ENCODE data around the gene ZNF438.

ZNF438 gene

DNA sequence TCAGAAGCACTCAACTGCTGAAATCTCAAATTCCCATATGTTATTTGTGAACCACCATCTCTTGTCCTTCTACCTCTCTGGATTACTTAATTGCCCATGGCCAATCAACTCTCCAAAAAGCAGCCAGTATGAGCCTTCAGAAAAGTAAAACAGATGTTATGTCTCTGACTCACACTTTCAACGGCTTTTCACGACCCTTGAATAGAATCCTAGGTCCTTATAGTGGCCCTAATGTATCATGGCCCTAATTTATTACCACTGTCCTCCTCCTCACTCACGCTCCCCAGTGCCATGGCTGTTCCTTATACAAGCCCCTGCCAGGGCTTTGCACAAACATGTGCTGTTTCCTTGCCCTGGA, 20.0 kb downstream of the ZNF438 start:
- peak in 1 of 3 experiments; percentile 38 for DNase-seq

GRCh38 chr10:31011017-31011664, 20.5 kb downstream of the ZNF438 start:
- DNase-seq = peak in 1 of 3 experiments; percentile 3

- DNase-seq = no peak
These were observed 21.6 kb downstream of the ZNF438 start for GRCh38 chr10:31010062-31010461.

GRCh38 chr10:31005895-31006294, 25.8 kb downstream of the ZNF438 start:
- DNase-seq = no peak

DNA sequence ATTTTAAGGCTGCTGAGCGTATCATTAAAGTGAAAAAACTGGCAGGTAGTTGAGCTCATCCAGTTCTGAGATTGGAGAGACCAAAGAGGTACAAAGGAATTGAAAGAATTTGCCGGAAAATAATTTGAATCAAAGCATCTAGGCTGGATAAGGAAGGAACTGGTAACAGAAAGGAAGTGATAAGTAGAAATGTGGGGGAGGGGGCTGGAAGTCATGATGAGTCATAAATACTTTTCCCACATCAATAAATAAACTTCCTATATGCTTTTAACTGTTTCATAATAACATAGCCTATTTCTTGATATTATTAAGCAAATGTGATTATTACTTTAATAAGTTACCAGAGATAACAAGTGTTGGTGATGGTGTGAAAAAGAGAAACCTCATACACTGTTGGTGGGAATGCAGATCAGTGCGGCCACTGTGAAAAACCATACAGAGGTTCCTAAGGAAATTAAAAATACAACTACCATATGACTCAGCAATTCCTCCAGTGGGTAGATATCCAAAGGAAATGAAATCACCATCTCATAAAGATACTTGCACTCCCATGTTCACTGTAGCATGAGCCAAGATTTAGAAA, 27.0 kb downstream of the ZNF438 start:
- DNase-seq = no peak

DNA sequence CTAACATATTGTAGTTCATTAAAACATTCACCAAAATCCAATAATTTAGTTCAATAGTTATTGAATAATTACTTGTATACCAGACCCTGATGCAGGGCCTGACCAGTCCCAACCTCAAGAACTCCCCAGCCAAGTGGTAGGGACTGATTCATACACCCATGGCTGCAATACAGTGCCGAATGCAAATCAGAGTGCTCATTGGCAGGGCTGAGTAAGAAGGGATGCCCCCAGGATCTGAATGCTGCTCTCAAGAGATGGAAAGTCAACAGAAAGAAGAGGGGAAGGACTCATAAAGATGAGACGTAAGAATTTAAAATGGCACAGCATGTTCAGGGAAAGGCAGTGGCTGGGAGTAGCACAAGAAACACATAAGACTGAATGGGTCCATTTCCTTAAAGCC, 29.9 kb downstream of the ZNF438 start:
- no peak for DNase-seq

DNA sequence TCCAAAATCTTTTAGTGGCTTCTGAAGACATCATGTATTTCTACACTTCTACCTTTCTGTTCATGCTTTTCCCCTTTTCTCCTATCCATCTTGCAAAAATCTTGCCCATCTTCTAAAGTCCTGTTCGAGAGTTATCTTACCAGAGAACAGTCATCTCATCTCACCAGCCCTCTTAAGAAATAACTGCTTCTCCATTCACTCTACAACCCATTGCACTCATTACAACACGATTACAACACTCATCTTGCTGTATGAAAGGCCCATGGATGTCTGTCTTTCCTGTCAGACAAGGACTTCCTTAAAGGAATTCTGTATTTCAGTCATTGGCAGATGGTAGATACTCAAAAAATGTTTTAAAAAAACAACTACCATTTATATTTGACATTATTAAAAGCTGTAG, 30.8 kb downstream of the ZNF438 start:
- no peak for DNase-seq

DNA sequence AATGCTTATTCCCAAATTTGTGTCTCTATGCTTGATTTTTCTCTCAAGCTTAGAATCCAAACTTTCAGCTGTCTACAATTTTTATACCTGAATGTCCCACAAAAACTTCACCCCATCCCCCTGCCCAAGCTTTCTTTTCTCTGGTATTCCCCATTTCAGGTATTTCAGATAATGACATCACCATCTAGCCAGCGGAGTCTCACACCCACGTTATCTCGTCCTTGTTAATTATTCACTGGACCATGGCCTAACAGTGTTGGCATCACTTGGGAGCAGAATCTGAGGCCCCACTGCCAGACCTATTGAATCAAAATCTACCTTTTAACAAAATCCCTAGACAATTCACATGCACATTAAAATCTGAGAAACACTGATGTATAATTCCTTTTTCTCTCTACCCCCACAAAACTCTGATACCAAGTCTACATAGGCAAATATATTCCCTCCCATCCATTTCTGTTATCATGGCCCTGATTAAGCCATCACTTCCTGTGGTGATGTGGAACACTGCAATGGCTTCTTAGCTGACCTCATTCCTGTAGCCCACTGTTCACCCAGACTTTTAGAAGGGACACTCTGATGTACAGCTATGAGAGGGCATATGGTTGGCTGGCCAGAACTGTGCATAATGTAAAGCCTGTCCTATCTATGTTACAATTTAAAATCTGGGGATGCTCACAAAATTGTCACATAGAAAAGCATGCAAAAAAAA, 31.4 kb downstream of the ZNF438 start:
- DNase-seq = no peak

DNA sequence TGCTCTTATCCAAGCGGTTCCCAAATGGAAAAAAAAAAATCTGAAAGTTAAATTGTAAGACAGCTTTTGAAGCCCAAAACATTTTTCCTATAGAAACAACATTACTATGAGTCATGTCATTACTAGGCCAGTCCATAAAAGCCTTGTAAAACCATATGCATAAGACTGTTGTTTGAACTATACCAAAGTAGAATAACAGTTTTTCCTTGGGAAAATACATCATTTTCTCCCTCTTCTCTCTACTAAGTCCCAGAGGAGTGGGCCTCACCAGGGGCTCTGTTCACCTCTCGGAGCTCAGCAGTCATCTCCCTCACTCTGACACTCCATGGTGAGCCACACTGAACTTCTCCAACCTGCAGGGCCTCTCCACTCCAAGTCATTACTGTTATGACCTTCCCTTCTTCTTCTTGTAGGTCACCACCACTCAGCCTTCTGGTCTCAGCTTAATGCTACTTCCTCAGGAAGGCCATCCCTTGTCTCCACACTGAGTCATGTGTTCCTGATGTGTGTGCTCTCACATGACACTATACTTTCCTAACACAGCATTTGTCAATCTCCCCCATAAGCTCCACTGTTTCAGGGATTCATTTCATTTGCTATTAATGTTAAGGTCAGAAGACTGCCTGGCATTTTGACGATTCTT, 32.5 kb downstream of the ZNF438 start:
- no peak for DNase-seq

- no peak for DNase-seq
These were observed 34.0 kb downstream of the ZNF438 start for GRCh38 chr10:30997536-30998235.

GRCh38 chr10:30996481-30997005, 35.1 kb downstream of the ZNF438 start:
- no peak for DNase-seq

DNA sequence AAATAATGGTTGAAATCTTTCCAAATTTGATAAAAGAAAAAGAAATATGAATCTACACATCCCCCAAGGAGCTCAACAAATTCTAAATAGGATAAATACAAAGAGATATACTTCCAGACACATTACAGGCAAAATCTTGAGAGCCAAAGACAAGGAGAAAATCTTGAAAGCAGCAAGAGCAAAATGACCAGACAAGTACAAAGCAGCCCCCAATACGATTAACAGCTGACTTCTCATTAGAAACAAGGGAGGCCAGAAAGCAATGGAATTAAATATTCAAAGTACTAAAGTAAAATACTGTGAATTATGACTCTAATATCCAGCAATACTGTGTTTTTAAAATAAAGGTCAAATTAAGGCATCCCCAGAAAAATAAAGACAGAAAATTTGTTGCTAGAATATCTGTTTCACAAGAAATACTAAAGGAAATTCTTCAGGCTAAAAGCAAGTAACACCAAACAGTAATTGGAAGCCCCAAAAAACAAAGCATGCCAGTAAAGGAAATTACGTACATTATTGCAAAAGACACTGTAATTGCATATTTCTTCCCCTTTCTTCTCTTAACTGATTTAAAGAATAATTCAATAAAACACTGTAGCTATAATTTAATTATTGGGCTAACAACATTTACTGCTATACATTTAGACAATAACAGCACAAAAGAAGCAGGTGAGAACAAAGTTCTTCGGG, 36.4 kb downstream of the ZNF438 start:
- no peak for DNase-seq

- DNase-seq = no peak
These were observed 38.5 kb downstream of the ZNF438 start for GRCh38 chr10:30993155-30993554.

DNA sequence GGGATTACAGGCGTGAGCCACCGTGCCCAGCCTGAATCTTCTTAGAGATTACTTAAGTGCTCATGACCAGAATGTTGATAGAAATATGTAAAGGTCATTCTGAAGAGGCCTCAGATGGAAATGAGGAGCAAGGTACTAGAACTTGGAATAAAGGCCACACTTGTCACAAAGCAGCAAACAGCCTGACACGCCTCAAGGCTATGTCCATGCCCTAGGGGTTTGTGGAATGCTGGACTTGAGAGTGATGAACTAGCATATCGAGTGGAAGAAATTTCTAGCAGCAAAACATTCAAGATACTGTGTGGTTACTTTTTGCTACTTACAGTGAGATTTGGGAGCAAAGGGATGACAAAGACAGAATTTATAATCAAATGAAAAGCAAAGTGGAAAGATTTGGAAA, 39.0 kb downstream of the ZNF438 start:
- no peak for DNase-seq

DNA sequence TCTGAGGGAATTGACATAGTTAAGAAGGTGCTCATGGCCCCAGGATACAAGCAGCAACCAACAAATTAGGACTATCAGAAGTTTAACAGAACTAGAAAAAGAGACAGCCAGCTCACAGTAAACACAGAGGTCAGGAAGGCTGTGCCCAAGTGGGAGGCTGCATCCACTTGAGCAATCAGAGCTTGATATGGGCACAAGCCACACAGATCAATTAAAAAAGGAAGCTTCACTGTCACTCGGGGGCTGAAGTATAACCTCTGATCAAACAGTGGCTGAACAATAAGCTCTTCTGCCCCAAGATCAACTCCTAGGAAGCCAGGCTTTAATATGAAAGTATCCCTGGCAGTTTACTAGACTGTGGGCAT, 40.0 kb downstream of the ZNF438 start:
- DNase-seq = no peak

- DNase-seq = no peak
These were observed 40.6 kb downstream of the ZNF438 start for GRCh38 chr10:30990971-30991646.

DNA sequence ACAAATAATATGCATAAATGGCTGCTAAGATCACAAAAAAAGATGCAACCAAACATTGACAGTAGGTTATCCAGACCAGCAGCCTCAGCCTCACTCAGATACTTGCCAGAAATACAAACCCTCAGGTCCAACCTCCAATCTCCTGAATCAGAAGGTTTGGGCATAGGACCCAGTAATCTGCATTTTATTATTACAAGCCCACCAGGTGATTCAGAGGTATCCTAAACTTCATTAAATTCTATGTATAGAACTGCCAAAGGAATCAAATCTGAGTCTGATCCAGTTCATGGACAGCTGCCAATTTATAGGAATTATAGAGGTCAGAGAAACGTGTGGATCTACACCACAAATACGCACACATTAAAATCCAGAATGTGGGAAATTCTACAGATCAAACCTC, 41.3 kb downstream of the ZNF438 start:
- no peak for DNase-seq

DNA sequence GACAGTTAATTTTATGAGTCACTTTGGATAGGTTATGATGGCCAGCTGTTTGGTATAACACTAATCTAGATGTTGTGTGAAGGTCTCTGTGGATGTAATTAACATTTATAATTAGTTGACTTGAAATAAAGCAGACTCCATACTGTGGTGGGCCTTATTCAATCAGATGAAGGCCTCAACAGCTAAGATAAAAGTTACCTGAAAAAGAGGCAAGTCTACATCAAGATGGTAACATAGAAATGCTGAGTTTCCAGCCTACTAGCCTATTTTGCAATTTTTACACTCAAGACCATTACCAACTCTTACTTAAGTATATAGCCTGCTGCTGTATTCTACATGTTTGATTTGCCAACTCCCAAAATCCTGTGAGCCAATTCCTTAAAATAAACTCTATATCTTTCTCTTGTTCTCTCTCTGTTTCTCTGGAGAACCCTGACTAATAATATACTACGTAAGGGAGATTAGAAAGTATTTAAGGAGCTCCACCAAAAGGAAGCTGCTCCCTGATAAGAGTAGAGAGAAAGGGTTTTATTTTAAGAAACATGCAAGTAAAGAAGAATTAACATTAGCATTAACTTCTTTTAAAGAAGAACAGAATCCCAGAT, 42.7 kb downstream of the ZNF438 start:
- DNase-seq = no peak

DNA sequence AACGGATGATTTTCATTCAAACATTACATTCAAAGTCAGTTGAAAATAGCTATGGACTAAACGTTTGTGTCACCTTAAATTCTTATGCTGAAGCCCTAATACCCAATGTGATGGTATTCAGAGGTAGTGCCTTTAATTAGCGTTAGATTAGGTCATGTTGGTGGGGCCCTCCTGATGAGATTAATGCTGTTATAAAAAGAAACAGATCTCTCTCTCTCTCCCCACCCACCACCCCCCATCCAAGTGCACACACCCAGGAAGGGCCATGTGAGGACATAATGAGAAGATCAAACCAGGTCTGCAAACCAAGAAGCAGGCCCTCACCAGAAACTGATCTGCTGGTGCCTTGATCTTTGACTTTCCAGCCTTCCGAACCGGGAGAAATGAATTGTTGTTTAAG, 44.2 kb downstream of the ZNF438 start:
- no peak for DNase-seq

- DNase-seq = no peak
These were observed 45.6 kb downstream of the ZNF438 start for GRCh38 chr10:30986053-30986555.

- no peak for DNase-seq
These were observed 46.2 kb downstream of the ZNF438 start for GRCh38 chr10:30985512-30985911.
